Myocyte (in vitro differentiated cells): ENCODE results near the gene PSME2. TPM values are rescaled to one million over a fixed set of nuclear protein-coding genes. Genes with fewer than 3 reads are reported as not detected.

ENCODE experiments used
- DNase-seq: peaks from one replicate; pipeline ENCODE4 v3.0.0-alpha.2; 2012; ENCODE audit warnings: low read depth
- total RNA-seq: library from RNA; depleted of rRNA; stranded (reverse); fragments of >200 nt; gene quantifications from 2 replicates; pipeline ENCODE4 v1.2.3, GENCODE V29; 2014

Gene PSME2
- total RNA-seq, 1 donor from 2014 or later = 129 TPM

GRCh38 chr14:24156840-24157239 is 10.4 kb upstream of the PSME2 start:
- no peak for DNase-seq

GRCh38 chr14:24155100-24155499 is 8.7 kb upstream of the PSME2 start:
- DNase-seq = no peak

- no peak for DNase-seq
These were observed 5.1 kb upstream of the PSME2 start for GRCh38 chr14:24151404-24152080.

- DNase-seq = no peak
These were observed 4.6 kb upstream of the PSME2 start for GRCh38 chr14:24150993-24151392.

GRCh38 chr14:24150567-24150966 is 4.2 kb upstream of the PSME2 start:
- DNase-seq = no peak

- DNase-seq = no peak
These were observed 3.7 kb upstream of the PSME2 start for GRCh38 chr14:24150061-24150460.

GRCh38 chr14:24149302-24149969 is 3.0 kb upstream of the PSME2 start:
- DNase-seq = no peak

GRCh38 chr14:24147761-24148428 is 1.5 kb upstream of the PSME2 start:
- DNase-seq = no peak

- DNase-seq = peak; percentile 99
These were observed 759 bp upstream of the PSME2 start, which contains the start of gene RNF31 for GRCh38 chr14:24146978-24147760. TSS of gene RNF31 (plus strand) at chr14:24147498. CDS start at chr14:24147699, 201 bp downstream.

GRCh38 chr14:24145690-24146452 is 539 bp downstream of the PSME2 start:
- DNase-seq = no peak

- no peak for DNase-seq
These were observed 1.2 kb downstream of the PSME2 start for GRCh38 chr14:24145219-24145618.

- no peak for DNase-seq
These were observed 2.0 kb downstream of the PSME2 start for GRCh38 chr14:24144451-24144850.

- DNase-seq = peak; percentile 57
These were observed 2.9 kb downstream of the PSME2 start for GRCh38 chr14:24143511-24143910.

- DNase-seq = peak; percentile 100
These were observed 5.1 kb downstream of the PSME2 start, which contains the start of gene EMC9 for GRCh38 chr14:24141097-24141880. TSS of gene EMC9 (minus strand) at chr14:24141591. CDS start at chr14:24141304, 287 bp downstream.

GRCh38 chr14:24139272-24139934 is 7.0 kb downstream of the PSME2 start:
- DNase-seq = no peak

- DNase-seq = no peak
These were observed 7.8 kb downstream of the PSME2 start for GRCh38 chr14:24138396-24139271.

- DNase-seq = no peak
These were observed 8.6 kb downstream of the PSME2 start for GRCh38 chr14:24137529-24138395.
